T-cell (primary cell): ENCODE data around the gene WBP1L. TPM values are rescaled to one million over a fixed set of nuclear protein-coding genes. Genes with fewer than 3 reads are reported as not detected.
"Not testable (repeated sequence)": the region's sequence is repeated elsewhere in the genome, so short reads cannot be mapped to it uniquely, and the experiment has no call there.

Experiments
- ATAC-seq, 4 experiments: fragments of 200-7000 bp in 3 of 4; fragments of 150-1000 bp in 1 of 4; cut with Tn5 transposase; replicated peaks in 1 of 4; 1 replicate in 3 of 4; 2 replicates in 1 of 4; pipeline ENCODE4 v1.10.0; 2021; ENCODE audit warnings: moderate library complexity in 3 of 4, mild to moderate bottlenecking in 2 of 4, moderate number of reproducible peaks in 1 of 4
- CTCF ChIA-PET, 2 donors: fragments of 300-600 bp; sonication (Branson Sonifier 250); formaldehyde crosslinking; loops; one replicate each; lab custom pipeline; 2022; ENCODE audit warnings: antibody characterized with exemption in 2 of 2; lab: Charles Lee
- POLR2A ChIA-PET, 2 donors: fragments of 300-600 bp; sonication (Branson Sonifier 250); formaldehyde crosslinking; loops; one replicate each; lab custom pipeline; 2022; ENCODE audit warnings: antibody characterized with exemption in 2 of 2; lab: Charles Lee
- DNase-seq, 35 experiments: peaks; one replicate each; pipeline versions ENCODE4 v3.0.0 to v3.0.0-alpha.2; 2013 to 2023
- H3K27ac ChIP-seq: one replicate; pipeline ENCODE4 v1.5.1; 2013; ENCODE audit warnings: low read length
- H3K27me3 ChIP-seq, 2 experiments: replicated peaks in 1 of 2; 1 replicate in 1 of 2; 2 replicates in 1 of 2; pipeline versions ENCODE4 v1.6.1 to v1.7.0; 2013; ENCODE audit warnings: low read length in 1 of 2, mixed read lengths in 1 of 2; ENCODE audit not compliant: control insufficient read depth in 2 of 2, insufficient read depth in 2 of 2; ENCODE audit errors: extremely low read depth in 1 of 2
- H3K36me3 ChIP-seq, 2 donors: 1 replicate in 1 of 2; 2 replicates in 1 of 2; pipeline versions ENCODE4 v1.6.1 to v1.7.0; 2013; ENCODE audit warnings: low read length in 1 of 2; ENCODE audit not compliant: control insufficient read depth in 2 of 2, insufficient read depth in 1 of 2; ENCODE audit errors: extremely low read depth in 1 of 2
- H3K4me1 ChIP-seq, 2 experiments: 1 replicate in 1 of 2; 2 replicates in 1 of 2; pipeline versions ENCODE4 v1.6.1 to v1.7.0; 2013; ENCODE audit warnings: low read length in 2 of 2, mixed read lengths in 1 of 2; ENCODE audit not compliant: insufficient read depth in 2 of 2, control insufficient read depth in 1 of 2; ENCODE audit errors: extremely low read depth in 1 of 2
- H3K4me3 ChIP-seq, 2 donors: 1 replicate in 1 of 2; 2 replicates in 1 of 2; pipeline versions ENCODE4 v1.5.1 to v1.7.0; 2013; ENCODE audit warnings: mild to moderate bottlenecking in 2 of 2, low read length in 1 of 2, moderate library complexity in 1 of 2; ENCODE audit not compliant: control insufficient read depth in 1 of 2; ENCODE audit errors: extremely low read depth in 1 of 2
- H3K9me3 ChIP-seq: 2 replicates; pipeline ENCODE4 v1.7.0; 2013
- H3K27ac Mint-ChIP-seq, 2 donors: one replicate each; pipeline ENCODE4 v1.8.0; 2020 to 2021; ENCODE audit warnings: mild to moderate bottlenecking in 2 of 2, mixed read lengths in 2 of 2
- H3K27me3 Mint-ChIP-seq, 2 donors: one replicate each; pipeline ENCODE4 v1.8.0; 2021 to 2022; ENCODE audit warnings: mixed read lengths in 2 of 2
- H3K36me3 Mint-ChIP-seq: one replicate; pipeline ENCODE4 v1.8.0; 2021; ENCODE audit warnings: mixed read lengths
- H3K4me1 Mint-ChIP-seq, 3 donors: one replicate each; pipeline ENCODE4 v1.8.0; 2020 to 2022; ENCODE audit warnings: mixed read lengths in 3 of 3, mild to moderate bottlenecking in 1 of 3
- H3K4me3 Mint-ChIP-seq, 3 donors: one replicate each; pipeline ENCODE4 v1.8.0; 2020 to 2022; ENCODE audit warnings: mild to moderate bottlenecking in 3 of 3, mixed read lengths in 3 of 3, moderate library complexity in 3 of 3
- H3K9me3 Mint-ChIP-seq, 3 donors: one replicate each; pipeline ENCODE4 v1.8.0; 2020 to 2022; ENCODE audit warnings: mixed read lengths in 3 of 3
- WGBS: methylation state at CpG from one replicate; pipeline ENCODE4 v1.1.5; 2013; ENCODE audit warnings: missing lambda C conversion rate; ENCODE audit not compliant: insufficient coverage; 5-methylcytosine and 5-hydroxymethylcytosine counted together
- total RNA-seq, 35 experiments: library from RNA in 6 of 35; stranded (reverse) in 6 of 35; fragments of 120-200 nt in 1 of 35; gene quantifications; one replicate each; pipeline versions ENCODE4 v1.2.1 to v1.2.4 and lab custom pipeline; 2013 to 2026

WBP1L gene
- total RNA-seq, 5 donors from 2014 or later (not counting 1 experiment from before 2014, with no cell fraction given) = 20.0 to 38.5 (median 33.0) TPM

DNA sequence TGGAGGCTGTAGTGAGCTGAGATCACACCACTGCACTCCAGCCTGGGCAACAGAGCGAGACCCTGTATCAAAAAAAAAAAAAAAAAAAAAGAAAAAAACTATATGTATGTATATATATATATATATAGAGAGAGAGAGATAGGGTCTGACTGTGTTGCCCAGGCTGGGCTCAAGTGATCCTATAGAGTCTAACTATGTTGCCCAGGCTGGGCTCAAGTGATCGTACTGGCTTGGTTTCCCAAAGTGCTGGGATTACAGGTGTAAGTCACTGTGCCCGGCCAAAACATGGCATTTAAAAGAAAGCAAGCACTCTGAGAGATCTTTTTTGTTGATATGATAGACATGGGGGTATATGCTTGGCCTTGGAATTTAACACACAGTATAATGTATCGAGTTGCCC is 73.4 kb downstream of the WBP1L start:
- H3K27ac ChIP-seq = no peak overlapping the region
- ChIA-PET POLR2A (interaction anchor here (0.6 kb wide), 3 partner anchors 11 to 714 kb away, joined by 4 to 10 read pairs (median 5); no protein-coding TSS in a partner anchor), CTCF (interaction anchor here in 1 of 2 donors (0.6 kb wide), 1 partner anchor 466 kb away, joined by 3 read pairs; no protein-coding TSS in a partner anchor)
- DNase-seq (no peak), ATAC-seq (no peak)
- Mint-ChIP-seq H3K36me3 (peaks cover 22% of the 10 kb centered on the region), H3K4me1 (peaks cover 6 to 10% (median 7%) of the 10 kb centered on the region in 3 donors), H3K9me3 (no peaks in the 10 kb centered on the region), H3K4me3 (no peak overlapping the region), H3K27me3 (no peaks in the 10 kb centered on the region), H3K27ac (no peak overlapping the region)
- H3K4me3 ChIP-seq = no peak overlapping the region
- H3K9me3 ChIP-seq = no peaks in the 10 kb centered on the region
- H3K27me3 ChIP-seq = no peaks in the 10 kb centered on the region
- H3K4me1 ChIP-seq = peaks cover 0 to 8% of the 10 kb centered on the region in 2 experiments
- H3K36me3 ChIP-seq = peaks cover 11 to 37% of the 10 kb centered on the region in 2 donors
- WGBS = 100% methylated on average over 2 of the region's 4 CpGs

DNA sequence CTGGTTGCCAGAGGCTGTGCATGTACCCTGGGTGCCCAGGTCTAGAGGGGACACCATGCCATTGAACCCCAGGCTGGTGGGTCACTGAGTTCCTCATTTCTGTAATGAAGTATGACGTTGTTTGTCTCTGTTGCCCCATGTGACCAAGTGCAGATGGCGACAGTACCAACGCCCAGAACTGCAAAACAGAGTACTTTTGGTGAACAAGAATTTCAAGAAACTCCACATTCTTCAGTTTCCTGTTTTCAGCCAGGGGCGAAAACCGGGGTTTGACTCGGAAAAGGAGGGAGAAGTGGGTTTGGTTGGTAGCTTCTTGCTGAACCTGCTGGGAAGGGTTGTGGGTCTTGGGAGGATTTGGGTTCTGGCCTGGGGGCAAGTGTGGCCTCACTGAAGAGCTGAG is 75.3 kb downstream of the WBP1L start:
- DNase-seq (peak in 1 of 35 experiments; percentile 32), ATAC-seq (no peak)
- Mint-ChIP-seq H3K27ac (no peak overlapping the region), H3K9me3 (no peaks in the 10 kb centered on the region), H3K36me3 (peaks cover 12% of the 10 kb centered on the region), H3K27me3 (no peaks in the 10 kb centered on the region), H3K4me1 (peaks cover 0 to 3% (median 1%) of the 10 kb centered on the region in 3 donors), H3K4me3 (no peak overlapping the region)
- CTCF ChIA-PET = no interaction called here
- Histone ChIP-seq H3K27me3 (no peaks in the 10 kb centered on the region), H3K36me3 (peaks cover 0 to 18% of the 10 kb centered on the region in 2 donors), H3K9me3 (no peaks in the 10 kb centered on the region), H3K4me3 (no peak overlapping the region), H3K4me1 (no peaks in the 10 kb centered on the region), H3K27ac (no peak overlapping the region)
- no CpG with 5 or more reads among the region's 6 CpGs for WGBS
- POLR2A ChIA-PET = interaction anchor here in 1 of 2 donors (0.6 kb wide), 1 partner anchor 76 kb away, joined by 3 read pairs; no protein-coding TSS in a partner anchor

DNA sequence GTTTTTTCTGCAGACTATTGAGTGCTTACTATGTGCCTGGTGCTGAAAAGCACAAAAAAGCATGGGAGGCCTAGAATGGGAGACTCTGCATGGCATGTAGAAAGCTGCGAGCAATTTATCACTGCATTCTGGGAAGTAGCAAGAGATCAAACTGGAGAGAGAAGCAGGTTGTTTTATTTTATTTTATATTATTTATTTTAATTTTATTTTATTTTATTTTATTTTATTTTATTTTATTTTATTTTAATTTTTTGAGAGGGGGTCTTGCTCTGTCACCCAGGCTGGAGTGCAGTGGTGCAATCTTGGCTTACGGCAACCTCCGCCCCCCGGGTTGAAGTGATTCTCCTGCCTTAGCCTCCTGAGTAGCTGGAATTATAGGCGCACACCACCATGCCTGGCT is 76.3 kb downstream of the WBP1L start:
- not testable (repeated sequence) for H3K27me3 ChIP-seq

DNA sequence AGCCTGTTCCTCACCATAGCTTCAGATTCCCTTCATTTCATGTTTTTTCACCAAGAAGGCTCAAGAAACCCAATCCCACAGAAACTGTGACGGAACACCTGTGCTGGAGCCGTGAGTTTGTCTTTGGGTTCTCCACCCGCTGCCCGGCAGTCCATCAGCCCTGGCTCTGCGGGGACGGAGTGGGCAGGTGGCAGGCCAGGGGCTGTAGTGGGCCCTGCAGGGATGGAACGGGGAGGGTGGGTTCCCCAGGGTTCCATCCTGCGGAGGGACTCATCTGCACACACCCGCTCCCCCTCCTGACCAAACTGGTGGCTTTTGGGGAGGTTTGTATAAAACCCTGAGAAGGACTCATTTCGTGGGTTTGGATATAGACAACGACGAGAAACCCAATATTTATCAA is 78.5 kb downstream of the WBP1L start:
- no peaks in the 10 kb centered on the region for H3K36me3 ChIP-seq
- H3K9me3 Mint-ChIP-seq = no peaks in the 10 kb centered on the region
- no peak overlapping the region for H3K4me3 Mint-ChIP-seq
- no peak overlapping the region for H3K4me3 ChIP-seq
- POLR2A ChIA-PET = no interaction called here
- WGBS = 96% methylated on average over 6 of the region's 12 CpGs
- ATAC-seq (no peak), DNase-seq (no peak)
- H3K27ac Mint-ChIP-seq = no peak overlapping the region
- CTCF ChIA-PET = no interaction called here
- no peaks in the 10 kb centered on the region for H3K4me1 ChIP-seq
- peaks cover 0 to 1% (median 0%) of the 10 kb centered on the region in 3 donors for H3K4me1 Mint-ChIP-seq
- H3K27ac ChIP-seq = no peak overlapping the region
- H3K27me3 Mint-ChIP-seq = no peaks in the 10 kb centered on the region
- H3K36me3 Mint-ChIP-seq = no peaks in the 10 kb centered on the region
- no peaks in the 10 kb centered on the region for H3K9me3 ChIP-seq
- no peaks in the 10 kb centered on the region for H3K27me3 ChIP-seq

More for the DNA sequence above, 76.3 kb downstream of the WBP1L start:
- ATAC-seq, H3K27me3 Mint-ChIP-seq, DNase-seq, CTCF ChIA-PET, H3K4me3 Mint-ChIP-seq, H3K4me1 Mint-ChIP-seq, H3K9me3 Mint-ChIP-seq, H3K9me3 ChIP-seq, H3K27ac Mint-ChIP-seq, H3K27ac ChIP-seq, H3K36me3 Mint-ChIP-seq, H3K4me1 ChIP-seq, H3K36me3 ChIP-seq, H3K4me3 ChIP-seq, POLR2A ChIA-PET: not testable (repeated sequence)
- WGBS = 100% methylated on average over 3 of the region's 5 CpGs

DNA sequence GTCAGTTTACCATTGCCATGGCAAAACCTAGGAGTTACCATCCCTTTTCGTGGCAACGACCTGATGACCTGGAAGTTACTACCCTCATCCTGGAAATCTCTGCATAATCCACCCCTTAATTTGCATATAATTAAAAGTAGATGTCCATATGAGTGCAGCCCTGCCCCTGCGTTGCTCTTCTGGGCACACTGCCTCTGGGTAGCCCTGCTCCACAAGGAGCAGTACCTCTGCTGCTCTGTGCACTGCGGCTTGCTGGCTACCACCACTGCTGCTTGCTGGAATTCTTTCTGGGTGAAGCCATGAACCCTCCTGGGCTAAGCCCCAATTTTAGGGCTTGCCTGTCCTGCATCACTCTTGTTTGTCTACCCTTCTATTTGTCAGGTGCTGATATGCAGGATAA is 80.9 kb downstream of the WBP1L start:
- Histone ChIP-seq H3K36me3 (no peaks in the 10 kb centered on the region), H3K4me1 (no peaks in the 10 kb centered on the region), H3K9me3 (no peaks in the 10 kb centered on the region), H3K27me3 (peaks cover 0 to 8% of the 10 kb centered on the region in 2 experiments), H3K27ac (no peak overlapping the region), H3K4me3 (no peak overlapping the region)
- H3K4me1 Mint-ChIP-seq = no peaks in the 10 kb centered on the region
- ChIA-PET CTCF (no interaction called here), POLR2A (no interaction called here)
- no peaks in the 10 kb centered on the region for H3K27me3 Mint-ChIP-seq
- H3K36me3 Mint-ChIP-seq = no peaks in the 10 kb centered on the region
- H3K27ac Mint-ChIP-seq = no peak overlapping the region
- WGBS = 90% methylated on average over 2 of the region's 4 CpGs
- DNase-seq = no peak
- no peak overlapping the region for H3K4me3 Mint-ChIP-seq
- no peak for ATAC-seq
- no peaks in the 10 kb centered on the region for H3K9me3 Mint-ChIP-seq

DNA sequence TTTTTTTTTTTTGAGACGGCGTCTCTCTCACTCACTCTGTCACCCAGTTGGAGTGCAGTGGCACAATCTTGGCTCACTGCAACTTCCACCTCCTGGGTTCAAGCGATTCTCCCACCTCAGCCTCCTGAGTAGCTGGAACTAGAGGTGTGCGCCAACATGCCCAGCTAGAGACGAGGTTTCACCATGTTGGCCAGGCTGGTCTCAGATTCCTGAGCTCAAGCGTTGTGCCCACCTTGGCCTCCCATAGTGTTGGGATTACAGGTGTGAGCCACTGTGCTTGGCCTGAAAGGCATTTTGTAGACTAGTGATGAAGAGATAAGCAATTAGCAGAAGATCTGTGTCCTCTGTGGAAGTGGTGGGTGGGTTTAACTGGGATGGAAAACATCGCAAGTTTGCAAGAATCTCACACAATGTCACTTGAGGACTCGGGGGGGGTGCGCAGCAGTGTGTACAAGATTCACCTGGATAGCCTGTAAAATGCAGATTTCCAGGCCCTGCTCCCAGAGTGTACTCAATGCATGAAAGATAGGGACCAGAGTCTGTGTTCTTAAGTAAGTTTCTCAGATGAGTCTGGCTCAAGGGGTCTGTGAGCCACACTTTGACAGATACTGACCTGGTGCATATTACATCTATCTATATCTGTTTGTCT is 82.5 kb downstream of the WBP1L start:
- H3K9me3 ChIP-seq = no peaks in the 10 kb centered on the region
- ChIA-PET CTCF (interaction anchor here in 1 of 2 donors (0.6 to 0.7 kb wide), 3 partner anchors 60 to 422 kb away, joined by 3 to 6 read pairs (median 5); partner anchors contain the start of gene WBP1L), POLR2A (no interaction called here)
- H3K27ac Mint-ChIP-seq = no peak overlapping the region
- H3K36me3 ChIP-seq = no peaks in the 10 kb centered on the region
- H3K4me3 ChIP-seq = no peak overlapping the region
- ATAC-seq (no peak), DNase-seq (no peak)
- WGBS = 90% methylated on average over 7 of the region's 9 CpGs
- H3K27me3 ChIP-seq = peaks cover 0 to 12% of the 10 kb centered on the region in 2 experiments
- no peak overlapping the region for H3K4me3 Mint-ChIP-seq
- no peaks in the 10 kb centered on the region for H3K27me3 Mint-ChIP-seq
- no peak overlapping the region for H3K27ac ChIP-seq
- no peaks in the 10 kb centered on the region for H3K9me3 Mint-ChIP-seq
- no peaks in the 10 kb centered on the region for H3K4me1 ChIP-seq
- H3K36me3 Mint-ChIP-seq = no peaks in the 10 kb centered on the region
- H3K4me1 Mint-ChIP-seq = no peaks in the 10 kb centered on the region
